HG03460 (cell line): ENCODE results near the gene DUOX2.
"Not testable (repeated sequence)": the region's sequence is repeated elsewhere in the genome, so short reads cannot be mapped to it uniquely, and the experiment has no call there.

Source experiments
- ATAC-seq: cut with Tn5 transposase; IDR thresholded peaks from one replicate; pipeline ENCODE4 v1.9.1; 2021; ENCODE audit not compliant: unreplicated experiment

The DUOX2 gene

DNA sequence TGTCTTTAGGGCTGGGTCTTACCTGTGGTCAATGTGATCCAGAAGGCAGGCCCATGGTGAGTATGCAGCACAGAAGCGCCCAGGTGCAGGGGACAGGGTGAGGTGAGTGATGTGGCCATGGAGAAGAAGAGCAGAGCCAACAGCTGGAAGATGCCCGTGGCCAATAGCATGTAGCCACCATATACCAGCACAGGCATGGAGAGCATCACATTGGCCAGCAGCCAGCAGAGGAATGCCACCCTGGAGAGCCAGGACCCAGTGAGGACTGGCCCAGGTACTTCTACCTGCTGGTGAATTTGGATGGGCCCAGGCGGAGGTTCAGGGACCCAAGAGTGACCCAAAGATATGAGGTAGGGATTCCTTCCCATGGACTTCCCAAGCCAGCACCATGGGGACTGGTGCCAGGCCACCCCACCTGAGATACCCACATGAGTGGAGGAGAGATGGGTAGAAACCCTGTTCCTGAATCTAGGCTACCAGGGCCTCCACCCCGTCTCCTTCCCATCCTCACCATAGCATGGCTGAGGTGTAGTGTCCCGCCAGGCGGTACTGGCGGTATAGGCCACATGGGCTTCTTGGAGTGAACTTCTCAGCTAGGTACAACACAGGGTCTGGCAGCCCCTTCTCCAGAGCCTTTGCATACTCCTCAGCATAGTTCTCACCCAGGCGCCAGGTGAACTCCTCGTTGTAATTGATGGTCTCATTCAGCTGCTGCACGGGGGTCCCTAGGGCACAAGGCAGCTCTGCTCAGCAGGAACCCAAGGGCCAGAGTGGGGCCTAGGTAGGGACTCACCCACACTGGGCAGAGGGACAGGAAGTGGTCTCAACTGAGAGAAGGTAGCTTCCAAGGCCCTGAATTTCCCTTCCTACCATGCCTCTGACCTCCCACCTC is 6.4 kb upstream of the DUOX2 start:
- ATAC-seq: no peak

DNA sequence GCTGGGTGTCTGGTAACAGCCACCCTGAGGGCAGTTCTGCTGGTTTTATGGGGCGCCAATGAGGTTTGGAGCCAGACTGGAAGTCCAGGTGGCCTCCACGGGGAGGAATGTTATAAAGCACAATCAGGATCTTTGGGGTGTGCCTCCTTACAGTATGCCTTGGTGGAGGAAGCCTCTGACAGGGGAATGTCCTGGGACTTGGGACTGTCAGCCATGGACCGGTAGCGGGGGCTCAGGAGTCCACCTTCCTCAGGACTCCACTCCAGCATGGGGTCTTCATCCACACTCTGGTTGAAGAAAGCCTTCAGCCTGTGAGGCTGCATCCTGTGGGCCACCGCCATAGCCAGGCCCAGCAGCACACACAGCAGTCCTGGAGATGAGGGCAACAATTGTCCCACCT is 5.0 kb upstream of the DUOX2 start:
- no peak for ATAC-seq

- ATAC-seq: peak; percentile 91
Measured at GRCh38 chr15:45118131-45118588, 4.2 kb upstream of the DUOX2 start.

DNA sequence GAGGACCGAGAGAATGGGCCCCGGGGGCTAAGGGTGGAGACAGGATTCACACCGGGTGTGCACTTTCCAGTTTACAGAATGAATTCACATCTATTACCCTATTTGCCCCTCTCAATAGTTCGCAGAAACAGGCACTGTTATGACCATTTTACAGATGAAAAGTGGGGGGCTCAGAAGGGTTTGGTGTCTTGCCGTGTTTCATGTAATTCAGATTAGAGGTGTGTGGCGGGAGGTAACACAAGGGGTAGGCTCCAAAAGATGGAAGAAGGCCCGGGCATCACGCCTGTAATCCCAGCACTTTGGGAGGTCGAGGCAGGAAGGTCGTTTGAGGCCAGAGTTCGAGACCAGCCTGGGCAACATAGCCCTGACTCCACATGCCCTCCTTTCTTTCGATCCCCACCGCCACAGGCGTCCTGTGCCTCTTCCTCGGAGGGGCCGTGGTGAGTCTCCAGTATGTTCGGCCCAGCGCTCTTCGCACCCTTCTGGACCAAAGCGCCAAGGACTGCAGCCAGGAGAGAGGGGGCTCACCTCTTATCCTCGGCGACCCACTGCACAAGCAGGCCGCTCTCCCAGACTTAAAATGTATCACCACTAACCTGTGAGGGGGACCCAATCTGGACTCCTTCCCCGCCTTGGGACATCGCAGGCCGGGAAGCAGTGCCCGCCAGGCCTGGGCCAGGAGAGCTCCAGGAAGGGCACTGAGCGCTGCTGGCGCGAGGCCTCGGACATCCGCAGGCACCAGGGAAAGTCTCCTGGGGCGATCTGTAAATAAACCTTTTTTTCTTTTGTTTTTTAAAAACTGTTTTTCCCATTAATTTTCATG is 3.5 kb upstream of the DUOX2 start:
- peak; percentile 15 for ATAC-seq

DNA sequence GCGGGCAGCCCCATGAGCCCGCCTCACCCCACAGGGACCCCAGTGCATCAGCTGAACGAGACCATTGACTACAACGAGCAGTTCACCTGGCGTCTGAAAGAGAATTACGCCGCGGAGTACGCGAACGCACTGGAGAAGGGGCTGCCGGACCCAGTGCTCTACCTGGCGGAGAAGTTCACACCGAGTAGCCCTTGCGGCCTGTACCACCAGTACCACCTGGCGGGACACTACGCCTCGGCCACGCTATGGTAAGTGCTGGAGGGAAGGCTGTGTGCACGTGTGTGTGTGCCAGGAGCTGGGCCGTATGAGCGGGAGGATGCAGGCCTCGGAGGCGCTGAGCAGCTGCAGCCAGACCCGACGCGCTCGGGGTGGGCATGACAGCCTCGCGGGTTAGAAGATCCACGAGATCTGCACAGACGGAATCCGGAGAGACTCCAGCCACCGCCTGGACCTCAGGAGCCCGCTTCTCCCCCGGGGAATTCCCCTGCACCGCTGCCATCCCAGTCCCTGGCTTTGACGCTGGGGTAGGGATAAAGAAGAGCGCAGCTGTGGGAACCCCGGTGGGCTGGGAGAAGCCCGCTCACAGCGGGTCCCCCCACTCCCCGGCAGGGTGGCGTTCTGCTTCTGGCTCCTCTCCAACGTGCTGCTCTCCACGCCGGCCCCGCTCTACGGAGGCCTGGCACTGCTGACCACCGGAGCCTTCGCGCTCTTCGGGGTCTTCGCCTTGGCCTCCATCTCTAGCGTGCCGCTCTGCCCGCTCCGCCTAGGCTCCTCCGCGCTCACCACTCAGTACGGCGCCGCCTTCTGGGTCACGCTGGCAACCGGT is 2.7 kb upstream of the DUOX2 start:
- no peak for ATAC-seq

DNA sequence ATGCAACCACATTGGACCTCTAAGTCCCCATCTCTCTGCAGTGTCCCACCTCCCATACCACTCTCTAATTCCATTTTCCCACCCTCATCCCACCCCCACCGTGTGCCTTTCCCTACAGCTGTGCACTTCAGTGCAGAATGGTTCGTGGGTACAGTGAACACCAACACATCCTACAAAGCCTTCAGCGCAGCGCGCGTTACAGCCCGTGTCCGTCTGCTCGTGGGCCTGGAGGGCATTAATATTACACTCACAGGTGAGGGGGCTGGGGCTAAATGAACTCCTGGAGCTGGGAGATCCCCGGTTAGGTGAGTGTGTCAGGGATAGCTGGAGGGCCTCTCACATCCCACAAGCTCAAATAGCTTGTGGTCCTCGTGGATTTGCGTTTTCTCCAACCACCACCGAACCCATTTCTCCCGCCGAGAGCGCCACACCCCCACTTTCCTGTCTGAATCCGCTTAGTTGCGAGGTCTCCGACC is 2.1 kb upstream of the DUOX2 start:
- no peak for ATAC-seq

DNA sequence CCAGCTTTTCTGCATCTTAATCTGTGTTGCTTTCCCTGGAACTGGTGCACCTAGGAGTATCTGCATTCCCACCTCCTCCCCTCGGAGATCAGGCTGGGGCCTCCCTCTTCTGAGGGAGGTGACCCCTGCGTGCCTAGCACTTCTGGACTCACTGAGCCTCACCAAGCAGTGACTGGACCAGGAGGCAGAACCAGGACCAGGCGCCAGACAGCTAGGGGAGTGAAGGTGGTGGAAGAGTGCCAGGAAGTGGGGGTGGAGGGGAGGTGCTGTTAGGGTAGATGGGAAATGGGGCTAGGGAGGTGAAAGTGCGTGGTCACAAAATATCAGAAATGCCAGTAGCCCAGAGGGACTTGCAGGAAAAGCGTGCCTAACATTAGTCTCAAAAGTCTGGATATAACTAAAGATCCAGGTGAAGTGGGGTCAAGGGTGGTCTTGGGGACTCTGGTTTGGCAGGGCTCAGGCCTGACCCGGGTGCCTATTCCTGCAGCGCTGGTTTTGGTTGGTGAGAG is 1.4 kb upstream of the DUOX2 start:
- ATAC-seq: no peak

DNA sequence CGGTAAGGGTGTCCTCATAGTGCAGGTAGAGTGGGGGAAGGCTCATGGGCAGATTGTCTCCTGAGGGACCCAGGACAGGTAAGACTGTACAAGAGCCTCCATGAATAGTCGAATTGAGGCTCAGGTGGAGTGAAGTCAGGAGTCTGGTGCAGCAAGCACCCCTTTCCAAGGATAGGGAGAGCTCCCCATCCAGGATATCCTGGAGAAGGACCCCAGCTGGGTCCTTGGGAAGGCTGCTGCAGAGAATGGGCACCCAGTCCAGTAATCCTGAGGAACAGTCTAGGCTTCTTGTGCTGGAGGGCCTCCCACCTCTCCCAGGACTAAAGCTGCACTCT is 746 bp upstream of the DUOX2 start:
- ATAC-seq: no peak

- no peak for ATAC-seq
Measured at GRCh38 chr15:45113380-45113990, 487 bp downstream of the DUOX2 start.

- ATAC-seq: no peak
Measured at GRCh38 chr15:45112591-45113379, 1.2 kb downstream of the DUOX2 start.

DNA sequence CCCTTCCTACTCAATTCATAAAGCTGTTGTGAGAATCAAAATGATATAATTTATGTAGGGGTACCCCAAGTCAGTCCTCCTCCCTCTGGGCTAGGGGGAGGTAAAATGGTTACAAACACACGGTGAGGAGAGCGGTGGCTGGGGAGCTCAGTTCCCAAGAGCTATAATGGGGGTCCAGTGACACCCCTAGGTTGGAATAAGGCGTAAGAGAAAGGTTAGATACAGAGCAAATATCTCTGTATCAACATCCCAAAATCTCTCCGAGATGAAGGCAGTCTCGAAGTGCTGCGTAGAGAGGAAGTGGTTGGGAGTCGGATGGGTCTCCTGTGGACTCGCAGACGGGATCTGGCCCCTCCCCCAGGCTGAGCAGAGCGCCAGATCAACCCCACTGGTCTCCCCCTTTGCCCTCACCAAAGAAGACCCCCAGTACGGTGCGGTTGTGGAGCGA is 1.8 kb downstream of the DUOX2 start:
- ATAC-seq: no peak

DNA sequence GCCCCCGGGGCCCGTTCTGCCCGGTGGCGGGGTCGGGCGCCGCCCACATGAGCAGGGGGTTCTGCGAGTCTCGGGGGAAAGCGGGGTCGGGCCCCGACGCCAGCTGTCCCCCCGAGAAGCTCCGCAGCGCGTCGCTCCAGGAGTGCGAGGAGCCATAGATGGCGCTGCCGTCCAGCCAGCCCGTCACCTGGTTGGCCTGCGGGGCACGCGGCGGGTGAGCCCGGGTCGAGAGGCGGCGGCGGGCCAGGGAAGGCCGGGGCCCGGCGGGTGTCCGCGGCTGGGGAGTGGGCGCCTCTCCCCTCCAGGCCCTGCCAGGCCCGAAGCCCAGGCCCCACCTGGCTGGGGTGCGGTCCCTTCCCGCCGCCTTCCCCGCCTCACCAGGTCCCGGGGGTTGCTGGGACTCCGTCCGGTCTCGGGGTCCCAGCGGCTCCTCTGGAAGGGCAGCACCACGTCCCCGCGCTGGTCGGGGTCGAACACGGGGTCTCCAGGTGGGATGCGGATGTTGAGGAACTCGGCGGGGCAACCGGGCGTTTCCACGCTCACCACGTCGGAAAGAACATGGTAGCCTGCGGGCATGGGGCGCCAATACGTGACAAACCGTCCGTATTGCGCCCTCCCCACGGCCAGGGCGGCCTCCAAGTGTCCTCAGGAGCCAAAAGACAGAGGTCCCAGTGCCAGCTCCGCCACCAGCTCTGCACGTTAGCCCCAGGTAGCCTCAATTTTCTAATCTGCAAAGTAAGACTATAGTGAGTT is 2.4 kb downstream of the DUOX2 start:
- no peak for ATAC-seq

DNA sequence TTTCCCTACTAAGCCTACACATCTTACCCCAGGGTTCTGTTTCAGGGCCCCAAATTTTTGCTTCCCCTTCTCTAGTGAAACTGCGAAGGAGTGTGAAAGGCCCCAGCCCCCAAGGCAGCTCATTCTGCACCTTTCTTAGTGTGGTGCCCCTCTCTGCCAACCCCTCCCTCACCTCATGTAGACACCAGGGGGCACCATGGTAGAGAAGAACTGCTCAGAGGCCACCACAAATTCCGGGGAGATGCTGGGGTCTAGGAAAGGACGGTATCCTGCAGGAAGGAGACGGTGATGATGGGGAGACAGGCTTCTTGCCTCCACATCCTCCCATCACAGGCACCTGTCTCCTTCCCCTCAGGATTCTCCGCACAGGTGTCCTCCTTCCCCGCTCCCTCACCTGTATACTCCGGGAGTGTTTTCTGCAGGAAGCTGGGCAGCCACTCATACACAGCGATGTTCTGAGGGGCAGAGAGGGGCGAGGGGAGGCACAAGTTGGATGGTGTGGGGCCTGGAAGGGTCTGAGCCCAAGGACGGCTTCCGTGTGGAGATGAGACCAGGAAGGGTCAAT is 3.6 kb downstream of the DUOX2 start:
- no peak for ATAC-seq

DNA sequence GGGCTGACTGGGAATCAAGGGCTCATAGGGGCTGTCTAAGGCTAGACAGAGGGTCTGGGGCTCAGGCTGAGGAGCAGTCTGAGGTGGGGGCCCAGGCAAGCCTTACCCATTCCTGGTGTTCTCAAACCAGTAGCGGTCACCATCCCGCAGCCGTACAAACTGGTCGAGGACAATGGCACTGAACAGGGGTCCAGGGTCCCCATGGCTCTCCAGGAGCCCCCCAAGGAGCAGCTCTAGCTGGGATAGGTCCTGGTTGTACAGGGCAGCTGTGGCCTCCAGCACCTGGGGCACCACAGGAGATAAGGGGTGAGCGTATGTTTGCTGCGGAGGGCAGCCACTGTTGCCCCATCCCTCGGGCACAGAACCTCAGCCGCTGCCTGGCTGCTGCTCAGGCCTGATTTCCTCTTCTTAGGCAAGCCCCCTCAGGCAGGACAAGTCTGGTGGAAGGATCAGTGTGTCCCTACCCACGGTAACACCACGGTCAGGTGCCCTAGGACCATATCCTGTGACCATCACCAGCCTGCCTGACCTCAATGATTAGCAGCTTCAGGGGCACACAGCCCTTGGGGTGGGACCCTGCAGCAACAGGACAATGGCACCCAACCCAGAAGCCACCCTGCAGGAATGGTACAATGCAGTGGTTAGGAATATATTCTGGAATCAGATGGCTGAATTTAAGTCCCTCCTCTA is 5.9 kb downstream of the DUOX2 start:
- no peak for ATAC-seq

DNA sequence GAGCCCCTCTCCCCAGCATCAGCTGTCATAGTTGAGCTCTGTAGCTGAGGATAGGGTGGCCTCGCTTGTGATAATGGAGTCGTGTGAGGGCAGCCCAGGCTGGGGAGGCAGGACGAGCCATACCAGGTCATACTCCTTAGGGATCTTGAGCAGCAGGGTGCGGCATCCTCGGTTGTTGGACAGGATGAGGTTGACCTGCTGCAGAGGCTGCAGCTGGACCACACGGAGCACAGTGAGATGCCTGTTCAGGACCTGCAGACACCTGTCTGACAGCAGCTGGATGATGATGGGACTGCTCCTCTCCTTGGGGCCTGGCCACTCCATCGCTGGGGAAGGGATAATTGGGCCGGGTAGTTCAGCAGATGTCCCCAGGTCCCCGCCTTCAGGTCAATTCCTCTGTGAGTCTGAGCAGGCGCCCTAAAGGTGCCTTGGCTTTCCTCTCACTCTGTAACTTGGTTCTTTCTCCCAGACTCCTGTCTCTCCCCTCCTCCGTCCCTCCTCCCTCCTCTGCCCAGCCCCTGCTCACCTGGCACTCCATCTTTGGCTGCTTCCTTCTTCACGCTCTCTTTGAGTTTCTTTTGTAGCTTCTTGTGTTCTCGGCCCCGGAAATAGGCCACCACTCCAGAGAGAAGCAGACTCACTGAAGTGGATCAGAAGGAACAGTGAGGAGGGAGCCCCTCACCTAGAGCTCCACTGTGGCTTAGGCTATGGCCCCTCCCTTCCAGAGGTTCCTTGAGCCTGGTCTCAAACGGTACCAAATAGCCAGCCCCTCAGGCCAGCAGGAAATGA is 7.8 kb downstream of the DUOX2 start:
- ATAC-seq: no peak

- no peak for ATAC-seq
Measured at GRCh38 chr15:45105586-45105985, 8.4 kb downstream of the DUOX2 start.

DNA sequence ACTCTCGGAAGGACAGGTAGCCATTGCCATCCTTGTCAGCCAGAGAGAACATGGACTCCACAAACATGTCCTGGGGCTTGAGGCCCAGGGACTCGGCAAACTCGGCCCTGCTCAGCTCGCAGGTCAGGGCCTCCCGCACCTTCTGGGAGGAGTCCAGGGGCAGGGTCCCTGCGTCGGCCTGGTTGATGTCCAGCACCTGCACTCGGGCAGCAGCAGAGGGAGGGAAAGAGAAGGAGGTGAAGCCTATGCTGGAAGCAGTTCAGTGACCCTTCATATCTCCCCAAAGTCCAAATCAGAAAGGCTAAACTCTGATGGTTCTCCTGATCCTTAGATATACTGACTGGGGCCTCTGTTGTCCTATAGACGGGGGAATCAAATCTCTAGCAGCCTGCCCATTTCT is 9.8 kb downstream of the DUOX2 start:
- not testable (repeated sequence) for ATAC-seq
